Lower leg skin (tissue), 4 donors: ENCODE data around the gene AATK. TPM values are rescaled to one million over a fixed set of nuclear protein-coding genes. Genes with fewer than 3 reads are reported as not detected.

Experiments
- DNase-seq, 2 donors: peaks; one replicate each; pipeline ENCODE4 v3.0.0-alpha.2; 2019; ENCODE audit warnings: low spot score in 2 of 2
- H3K4me3 ChIP-seq: fragments of 200-600 bp; sonication (generic); 2 replicates; pipeline ENCODE4 v1.5.1; 2017; ENCODE audit warnings: mild to moderate bottlenecking, low read depth; ENCODE audit not compliant: poor library complexity, severe bottlenecking
- POLR2A ChIP-seq, 2 donors: fragments of 450-650 bp; IDR thresholded peaks; one replicate each; pipeline ENCODE4 v1.6.1; 2016 to 2017; ENCODE audit warnings: antibody characterized with exemption in 2 of 2, mild to moderate bottlenecking in 1 of 2, moderate library complexity in 1 of 2
- WGBS, 2 donors: methylation state at CpG; one replicate each; pipeline ENCODE4 v1.1.5; 2018; 5-methylcytosine and 5-hydroxymethylcytosine counted together
- intact Hi-C: fragments of 100-400 bp; cut with DNase I; formaldehyde crosslinking; loops from one replicate; pipeline ENCODE4 v1.15.0; 2023; ENCODE audit warnings: low total_unique reads
- total RNA-seq, 4 donors: library from RNA; depleted of rRNA; stranded (reverse); fragments of >200 nt; gene quantifications; one replicate each; pipeline ENCODE4 v1.1.0, GENCODE V29; 2016
- TF ChIP-seq, protein P1 (sequence below), 3 donors: fragments of 450-650 bp; IDR thresholded peaks; one replicate each; pipeline ENCODE4 v1.5.1; 2016; ENCODE audit warnings: antibody characterized with exemption in 3 of 3, mild to moderate bottlenecking in 3 of 3, moderate library complexity in 2 of 3

Gene AATK
- total RNA-seq, 4 donors from 2014 or later = 0.81 to 3.5 (median 2.2) TPM

DNA sequence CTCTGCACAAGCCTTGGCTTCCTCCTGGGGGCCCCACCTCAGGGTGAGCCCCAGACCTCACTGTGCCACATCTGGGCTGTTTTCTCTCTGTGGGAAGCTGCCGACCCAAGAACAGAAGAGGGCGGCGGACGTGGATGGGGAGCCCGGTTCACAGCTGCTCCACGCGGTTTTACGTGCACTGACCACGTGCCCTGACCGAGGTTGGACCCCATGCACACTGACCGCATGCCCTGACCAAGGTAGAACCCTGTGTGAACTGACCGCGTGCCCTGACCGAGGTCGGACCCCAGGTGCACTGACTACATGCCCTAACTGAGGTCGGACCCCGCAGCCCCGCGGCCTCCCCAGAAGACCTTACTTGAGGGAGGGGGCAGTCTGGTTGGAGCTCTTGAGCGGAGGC lies 37.1 kb upstream of the AATK start:
- WGBS, 2 donors = 94 to 96% methylated on average over 19 to 20 of the region's 20 CpGs
- intact Hi-C loops = no loop called here
- DNase-seq = no peak
- no peak overlapping the region for H3K4me3 ChIP-seq
- TF ChIP-seq, protein P1, sequence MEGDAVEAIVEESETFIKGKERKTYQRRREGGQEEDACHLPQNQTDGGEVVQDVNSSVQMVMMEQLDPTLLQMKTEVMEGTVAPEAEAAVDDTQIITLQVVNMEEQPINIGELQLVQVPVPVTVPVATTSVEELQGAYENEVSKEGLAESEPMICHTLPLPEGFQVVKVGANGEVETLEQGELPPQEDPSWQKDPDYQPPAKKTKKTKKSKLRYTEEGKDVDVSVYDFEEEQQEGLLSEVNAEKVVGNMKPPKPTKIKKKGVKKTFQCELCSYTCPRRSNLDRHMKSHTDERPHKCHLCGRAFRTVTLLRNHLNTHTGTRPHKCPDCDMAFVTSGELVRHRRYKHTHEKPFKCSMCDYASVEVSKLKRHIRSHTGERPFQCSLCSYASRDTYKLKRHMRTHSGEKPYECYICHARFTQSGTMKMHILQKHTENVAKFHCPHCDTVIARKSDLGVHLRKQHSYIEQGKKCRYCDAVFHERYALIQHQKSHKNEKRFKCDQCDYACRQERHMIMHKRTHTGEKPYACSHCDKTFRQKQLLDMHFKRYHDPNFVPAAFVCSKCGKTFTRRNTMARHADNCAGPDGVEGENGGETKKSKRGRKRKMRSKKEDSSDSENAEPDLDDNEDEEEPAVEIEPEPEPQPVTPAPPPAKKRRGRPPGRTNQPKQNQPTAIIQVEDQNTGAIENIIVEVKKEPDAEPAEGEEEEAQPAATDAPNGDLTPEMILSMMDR (IDR thresholded peaks at IDR 0.05) = no peak
- no peak for TF ChIP-seq POLR2A (IDR thresholded peaks at IDR 0.05)

DNA sequence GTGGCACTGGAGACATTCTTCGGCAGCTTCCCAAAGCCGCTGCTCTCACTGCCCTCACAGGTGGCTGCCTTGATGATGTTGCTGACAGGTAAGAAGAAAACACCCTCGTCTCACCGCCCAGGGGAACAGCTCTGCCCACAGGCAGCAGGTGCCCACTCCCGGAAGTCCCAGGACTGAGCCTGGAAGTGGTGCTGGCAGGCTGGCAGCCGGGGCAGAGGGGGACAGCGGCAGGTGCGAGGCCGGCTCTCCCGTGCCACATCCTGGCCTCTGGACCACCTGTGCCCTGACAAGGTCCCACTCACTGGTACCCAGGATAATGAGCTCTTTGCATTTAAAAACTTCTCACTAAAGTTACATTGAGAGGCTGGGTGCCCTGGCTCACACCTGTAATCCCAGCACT lies 36.3 kb upstream of the AATK start:
- TF ChIP-seq, protein P1 (IDR thresholded peaks at IDR 0.05) = no peak
- TF ChIP-seq POLR2A (IDR thresholded peaks at IDR 0.05) = no peak
- intact Hi-C loops = no loop called here
- 88 to 95% methylated on average over 10 of the region's 10 CpGs for WGBS, 2 donors

DNA sequence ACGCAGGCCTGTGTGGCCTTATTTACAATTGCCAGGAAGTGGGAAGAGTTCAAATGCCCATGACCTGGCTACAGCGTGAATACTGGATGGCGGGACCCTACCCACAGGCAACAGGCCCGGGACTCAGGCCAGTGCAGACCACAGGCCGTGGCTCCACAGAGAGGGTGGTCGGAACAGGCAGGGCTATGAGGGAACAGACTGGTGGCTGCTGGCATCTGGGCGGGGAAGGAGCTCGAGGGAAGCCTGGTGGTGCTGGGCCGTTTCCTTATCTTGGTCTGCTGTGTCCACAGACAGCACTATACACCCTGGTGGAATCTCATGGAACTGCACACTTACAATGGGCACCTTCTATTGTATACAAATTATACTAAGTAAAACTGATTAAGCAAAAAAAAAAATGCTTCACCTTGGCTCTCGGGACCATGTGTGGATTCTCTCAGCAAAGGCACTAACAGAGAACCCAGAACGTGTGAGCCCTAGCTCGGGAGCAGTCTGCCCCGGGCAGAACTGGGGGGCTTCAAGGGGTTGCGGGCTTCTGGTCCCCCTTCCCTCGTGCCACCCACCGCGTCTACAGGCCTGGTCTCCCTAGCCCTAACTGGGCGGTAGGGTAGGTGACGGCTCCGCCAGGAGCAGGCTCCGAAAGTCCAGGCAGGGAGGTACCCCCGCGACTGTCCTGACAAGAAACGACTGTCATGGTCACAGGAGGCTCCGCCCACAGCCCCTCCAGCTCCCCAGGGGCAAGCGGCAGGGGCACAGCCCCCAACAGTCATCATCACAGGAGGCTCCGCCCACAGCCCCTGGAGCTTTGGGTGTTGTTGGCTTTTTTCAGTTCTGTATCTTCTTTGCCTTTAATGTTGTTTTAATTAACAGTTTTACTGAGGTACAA lies 34.9 kb upstream of the AATK start:
- TF ChIP-seq, protein P1 (IDR thresholded peaks at IDR 0.05) = no peak
- no peak for TF ChIP-seq POLR2A (IDR thresholded peaks at IDR 0.05)
- intact Hi-C loops = no loop called here
- WGBS, 2 donors = 71 to 74% methylated on average over 27 of the region's 27 CpGs
- no peak overlapping the region for H3K4me3 ChIP-seq
- peak in 1 of 2 donors; percentile 58 for DNase-seq

More for the DNA sequence above, 36.3 kb upstream of the AATK start:
- DNase-seq = no peak
- H3K4me3 ChIP-seq = no peak overlapping the region

DNA sequence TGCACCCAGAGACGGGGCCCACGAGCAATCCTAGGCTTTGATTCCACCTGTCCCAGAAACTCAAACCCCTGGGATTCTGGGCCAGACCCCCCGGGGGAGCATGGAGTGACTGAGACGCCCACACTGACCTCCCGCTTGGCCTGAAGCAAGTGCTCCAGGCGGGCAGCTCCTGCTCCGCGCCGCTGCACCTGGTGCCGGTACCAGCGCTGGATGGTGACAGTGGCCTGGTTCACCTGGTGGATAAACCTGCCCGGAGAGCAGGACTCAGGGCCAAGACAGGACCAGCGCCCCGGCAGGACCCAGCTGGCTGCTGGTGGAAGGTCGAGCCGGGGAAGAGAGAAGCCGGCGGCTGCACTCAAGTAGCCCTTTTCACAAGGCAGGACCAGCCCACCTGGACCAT lies 34.2 kb upstream of the AATK start:
- no peak for DNase-seq
- TF ChIP-seq POLR2A (IDR thresholded peaks at IDR 0.05) = no peak
- TF ChIP-seq, protein P1 (IDR thresholded peaks at IDR 0.05) = no peak
- H3K4me3 ChIP-seq = no peak overlapping the region
- intact Hi-C loops = no loop called here
- 79 to 97% methylated on average over 8 to 18 of the region's 18 CpGs for WGBS, 2 donors

DNA sequence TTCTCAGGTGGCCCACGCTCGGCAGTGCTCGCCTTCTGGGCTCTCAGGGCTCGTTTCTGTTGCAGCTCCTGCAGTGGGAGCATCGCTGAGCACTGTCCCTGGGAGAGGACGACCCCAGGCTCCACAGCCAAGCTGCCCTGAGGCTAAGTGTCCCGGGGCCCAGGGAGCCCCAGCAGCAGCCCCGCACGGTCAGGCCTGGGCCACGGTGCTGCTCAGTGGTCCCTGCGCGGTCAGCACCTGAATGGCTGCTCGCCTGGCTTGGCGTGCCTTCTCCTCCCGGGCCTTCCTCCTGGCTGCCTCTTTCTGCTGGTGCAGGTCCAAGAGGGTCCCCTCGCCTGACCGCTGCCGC lies 33.4 kb upstream of the AATK start:
- H3K4me3 ChIP-seq = no peak overlapping the region
- intact Hi-C loops = no loop called here
- no peak for TF ChIP-seq POLR2A (IDR thresholded peaks at IDR 0.05)
- TF ChIP-seq, protein P1 (IDR thresholded peaks at IDR 0.05) = no peak
- no peak for DNase-seq
- 91 to 97% methylated on average over 7 to 18 of the region's 18 CpGs for WGBS, 2 donors
